Calu3 (cell line): ENCODE data around the gene NOTO. TPM values are rescaled to one million over a fixed set of nuclear protein-coding genes. Genes with fewer than 3 reads are reported as not detected.

Experiments used
- BruUV-seq: library from RNA; stranded (reverse); fragments of 400-500 nt; replicated peaks from 2 replicates; lab custom pipeline; 2021; lab: Mats Ljungman, UMichigan
- CTCF ChIA-PET: fragments of 300-600 bp; sonication (Branson Sonifier 250); formaldehyde crosslinking; loops from one replicate; lab custom pipeline; 2022; ENCODE audit warnings: antibody characterized with exemption; lab: Charles Lee
- DNase-seq: peaks from one replicate; pipeline ENCODE4 v3.0.0; 2022
- H3K27ac Mint-ChIP-seq: one replicate; pipeline ENCODE4 v1.8.0; 2022; ENCODE audit warnings: mixed read lengths; ENCODE audit not compliant: unreplicated experiment
- H3K27me3 Mint-ChIP-seq: one replicate; pipeline ENCODE4 v1.8.0; 2022; ENCODE audit warnings: mixed read lengths; ENCODE audit not compliant: unreplicated experiment
- H3K36me3 Mint-ChIP-seq: one replicate; pipeline ENCODE4 v1.8.0; 2022; ENCODE audit warnings: mild to moderate bottlenecking, moderate library complexity, mixed read lengths; ENCODE audit not compliant: insufficient read depth, unreplicated experiment
- H3K4me1 Mint-ChIP-seq: one replicate; pipeline ENCODE4 v1.8.0; 2022; ENCODE audit warnings: mild to moderate bottlenecking, low read depth, mixed read lengths; ENCODE audit not compliant: unreplicated experiment
- H3K4me3 Mint-ChIP-seq: one replicate; pipeline ENCODE4 v1.8.0; 2022; ENCODE audit warnings: mild to moderate bottlenecking, low read depth, moderate library complexity, mixed read lengths; ENCODE audit not compliant: unreplicated experiment
- H3K9me3 Mint-ChIP-seq: one replicate; pipeline ENCODE4 v1.8.0; 2022; ENCODE audit warnings: low read depth, mixed read lengths; ENCODE audit not compliant: unreplicated experiment
- CTCF ChIP-seq: fragments of 200-600 bp; IDR thresholded peaks from one replicate; pipeline ENCODE4 v1.8.0; 2022; ENCODE audit warnings: antibody characterized with exemption; ENCODE audit not compliant: unreplicated experiment
- intact Hi-C: fragments of 100-400 bp; cut with micrococcal nuclease; formaldehyde crosslinking; loops from one replicate; pipeline ENCODE4 v1.10.0; 2022; ENCODE audit not compliant: unreplicated experiment
- total RNA-seq: library from RNA; stranded (reverse); gene quantifications from 2 replicates; pipeline ENCODE4 v1.2.3, GENCODE V29; 2022

The NOTO gene
- total RNA-seq, 1 experiment from 2014 or later: not detected

- no TSS peak for BruUV-seq
- H3K4me3 Mint-ChIP-seq: no peak overlapping the region
- H3K9me3 Mint-ChIP-seq: no peaks in the 10 kb centered on the region
- intact Hi-C loops: no loop called here
- no peak for DNase-seq
- CTCF ChIA-PET: interaction anchor here (0.5 to 1.4 kb wide), 2 partner anchors 21 to 624 kb away, joined by 3 to 4 read pairs; partner anchors contain the start of gene CCT7
- H3K27ac Mint-ChIP-seq: no peak overlapping the region
- no peaks in the 10 kb centered on the region for H3K27me3 Mint-ChIP-seq
- no peaks in the 10 kb centered on the region for H3K4me1 Mint-ChIP-seq
- peaks cover 54% of the 10 kb centered on the region for H3K36me3 Mint-ChIP-seq
- no peak for TF ChIP-seq CTCF
These were observed 52.1 kb downstream of the NOTO start for GRCh38 chr2:73254343-73255006.

- Mint-ChIP-seq H3K4me1 (no peaks in the 10 kb centered on the region), H3K9me3 (no peaks in the 10 kb centered on the region), H3K36me3 (peaks cover 48% of the 10 kb centered on the region), H3K27me3 (no peaks in the 10 kb centered on the region), H3K27ac (no peak overlapping the region), H3K4me3 (no peak overlapping the region)
- no peak for TF ChIP-seq CTCF
- no peak for DNase-seq
- CTCF ChIA-PET: interaction anchor here (1.4 kb wide), 1 partner anchor 21 kb away, joined by 4 read pairs; the partner anchor contains the start of gene CCT7
- no TSS peak for BruUV-seq
- intact Hi-C loops: no loop called here
These were observed 52.8 kb downstream of the NOTO start for GRCh38 chr2:73255007-73255644.

GRCh38 chr2:73255907-73256617, 53.7 kb downstream of the NOTO start:
- no peaks in the 10 kb centered on the region for H3K9me3 Mint-ChIP-seq
- intact Hi-C loops: no loop called here
- CTCF ChIA-PET: no interaction called here
- DNase-seq: no peak
- no peak overlapping the region for H3K4me3 Mint-ChIP-seq
- no peaks in the 10 kb centered on the region for H3K27me3 Mint-ChIP-seq
- TF ChIP-seq CTCF: no peak
- H3K4me1 Mint-ChIP-seq: no peaks in the 10 kb centered on the region
- no peak overlapping the region for H3K27ac Mint-ChIP-seq
- peaks cover 43% of the 10 kb centered on the region for H3K36me3 Mint-ChIP-seq
- no TSS peak for BruUV-seq

- TF ChIP-seq CTCF: no peak
- no peak for DNase-seq
- intact Hi-C loops: no loop called here
- BruUV-seq: no TSS peak
- H3K9me3 Mint-ChIP-seq: no peaks in the 10 kb centered on the region
- H3K4me3 Mint-ChIP-seq: no peak overlapping the region
- H3K36me3 Mint-ChIP-seq: peaks cover 39% of the 10 kb centered on the region
- no peak overlapping the region for H3K27ac Mint-ChIP-seq
- CTCF ChIA-PET: no interaction called here
- no peaks in the 10 kb centered on the region for H3K27me3 Mint-ChIP-seq
- H3K4me1 Mint-ChIP-seq: no peaks in the 10 kb centered on the region
These were observed 54.2 kb downstream of the NOTO start for GRCh38 chr2:73256618-73256922.
